Measurements from ENCODE around the gene PNPLA8.

GRCh38 chr7:108431099-108431498 lies 94.8 kb downstream of the PNPLA8 start:
- no peak for TF ChIP-seq KLF1 (tag by site-specific recombination; IDR thresholded peaks at IDR 0.05)
- no peak for TF ChIP-seq ZNF596 (tag by site-specific recombination; IDR thresholded peaks at IDR 0.05)
- TF ChIP-seq ZNF555 (tag by site-specific recombination; conservative IDR thresholded peaks at IDR 0.05) = no peak
- TF ChIP-seq, protein P1, sequence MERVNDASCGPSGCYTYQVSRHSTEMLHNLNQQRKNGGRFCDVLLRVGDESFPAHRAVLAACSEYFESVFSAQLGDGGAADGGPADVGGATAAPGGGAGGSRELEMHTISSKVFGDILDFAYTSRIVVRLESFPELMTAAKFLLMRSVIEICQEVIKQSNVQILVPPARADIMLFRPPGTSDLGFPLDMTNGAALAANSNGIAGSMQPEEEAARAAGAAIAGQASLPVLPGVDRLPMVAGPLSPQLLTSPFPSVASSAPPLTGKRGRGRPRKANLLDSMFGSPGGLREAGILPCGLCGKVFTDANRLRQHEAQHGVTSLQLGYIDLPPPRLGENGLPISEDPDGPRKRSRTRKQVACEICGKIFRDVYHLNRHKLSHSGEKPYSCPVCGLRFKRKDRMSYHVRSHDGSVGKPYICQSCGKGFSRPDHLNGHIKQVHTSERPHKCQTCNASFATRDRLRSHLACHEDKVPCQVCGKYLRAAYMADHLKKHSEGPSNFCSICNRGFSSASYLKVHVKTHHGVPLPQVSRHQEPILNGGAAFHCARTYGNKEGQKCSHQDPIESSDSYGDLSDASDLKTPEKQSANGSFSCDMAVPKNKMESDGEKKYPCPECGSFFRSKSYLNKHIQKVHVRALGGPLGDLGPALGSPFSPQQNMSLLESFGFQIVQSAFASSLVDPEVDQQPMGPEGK (tag by site-specific recombination; IDR thresholded peaks at IDR 0.05) = no peak

Measured in HEK293 (cell line).